Erythroblast (primary cell): ENCODE results near the gene RPL18A.

ENCODE experiments used
- DNase-seq, 2 experiments: peaks; one replicate each; lab custom pipeline; 2025; lab: John Stamatoyannopoulos, UW
- GATA1 ChIP-seq: IDR thresholded peaks from 2 replicates; pipeline ENCODE4 v1.6.1; 2011; ENCODE audit warnings: low read depth, mild to moderate bottlenecking, control low read depth, low read length, moderate library complexity
- POLR2A ChIP-seq: IDR thresholded peaks from 2 replicates; pipeline ENCODE4 v1.6.1; 2011; ENCODE audit warnings: mild to moderate bottlenecking, low read length

Gene RPL18A

DNA sequence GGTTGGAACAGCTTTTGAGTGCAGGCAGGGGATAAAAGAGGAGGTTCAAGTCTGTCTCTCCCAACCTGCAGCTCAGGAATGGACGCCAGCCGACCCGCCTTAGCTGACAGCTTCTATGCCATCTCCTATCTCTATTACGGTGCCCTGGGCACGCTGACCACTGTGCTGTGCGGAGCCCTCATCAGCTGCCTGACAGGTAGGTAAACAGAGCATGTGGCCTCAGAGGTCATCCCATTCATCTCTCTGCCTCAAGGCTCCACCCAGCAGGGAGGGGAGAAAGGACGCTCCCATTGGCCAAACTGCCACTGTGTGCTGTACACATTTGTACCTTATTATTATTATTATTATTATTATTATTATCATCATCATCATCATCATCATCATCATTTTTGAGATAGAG is 28.6 kb downstream of the RPL18A start:
- TF ChIP-seq GATA1, result no peak
- no peak for TF ChIP-seq POLR2A
- DNase-seq, result no peak

DNA sequence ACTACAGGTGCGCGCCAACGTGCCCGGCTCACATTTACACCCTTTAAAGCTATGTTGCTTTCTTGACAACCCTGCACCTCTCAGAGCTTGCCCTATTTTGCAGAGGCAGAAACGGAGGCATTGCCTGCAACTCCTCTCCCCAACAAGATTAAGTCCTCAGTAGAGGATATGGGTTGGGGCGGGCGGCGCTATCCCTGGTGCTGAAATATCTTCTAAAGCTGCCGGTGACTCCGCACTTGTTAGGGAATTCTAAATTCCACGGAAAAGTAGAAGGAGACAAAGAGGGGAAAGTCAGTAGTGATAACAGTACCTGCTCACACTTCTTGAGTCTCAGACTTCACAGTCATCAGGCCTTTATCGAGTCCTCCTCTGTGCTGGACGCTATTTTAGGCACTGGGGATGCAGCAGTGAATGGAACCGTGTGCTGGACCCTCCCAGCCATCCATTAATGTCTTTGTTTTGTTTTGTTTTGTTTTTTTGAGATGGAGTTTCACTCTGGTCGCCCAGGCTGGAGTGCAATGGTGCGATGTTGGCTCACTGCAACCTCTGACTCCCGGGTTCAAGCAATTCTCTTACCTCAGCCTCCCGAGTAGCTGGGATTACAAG is 30.0 kb downstream of the RPL18A start:
- TF ChIP-seq POLR2A (no peak), GATA1 (no peak)
- peak in 1 of 2 experiments; percentile 35 for DNase-seq

DNA sequence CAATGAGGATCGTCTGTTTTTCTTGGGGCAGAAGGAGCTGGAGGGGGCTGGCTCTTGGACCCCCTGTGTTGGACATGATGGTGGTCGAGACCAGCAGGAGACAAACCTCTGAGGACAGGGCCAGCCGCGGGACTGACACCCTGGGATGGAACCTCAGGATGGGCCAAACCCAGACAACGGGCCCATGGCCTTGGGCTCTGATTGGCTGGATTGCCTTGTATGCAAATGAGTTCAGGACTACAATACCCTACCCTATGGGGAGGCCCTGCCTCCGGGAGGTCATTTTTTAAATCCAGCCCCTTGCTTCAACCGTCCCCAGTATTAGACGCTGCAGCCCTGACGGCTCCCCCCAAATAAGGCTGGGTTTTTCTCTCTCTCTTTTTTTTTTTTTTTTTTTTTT is 34.1 kb downstream of the RPL18A start:
- TF ChIP-seq GATA1, result no peak
- no peak for TF ChIP-seq POLR2A
- DNase-seq, result no peak

DNA sequence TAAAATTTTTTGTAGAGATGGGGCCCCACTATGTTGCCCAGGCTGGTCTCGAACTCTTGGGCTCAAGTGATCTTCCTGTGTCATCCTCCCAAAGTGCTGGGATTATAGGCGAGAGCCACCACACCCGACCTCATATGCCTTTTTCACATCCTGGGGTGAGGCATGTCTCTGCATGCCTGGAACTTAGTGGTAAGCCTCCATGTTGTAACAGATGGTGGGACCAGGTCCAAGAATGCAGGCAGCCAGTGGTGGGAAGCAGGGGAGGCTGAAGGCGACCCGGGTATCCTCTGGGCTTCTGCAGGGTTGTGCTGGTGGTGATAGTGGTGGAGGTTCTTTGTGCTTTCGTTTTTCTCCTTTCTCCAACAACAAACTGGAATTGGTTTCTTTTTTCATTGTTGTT is 43.0 kb downstream of the RPL18A start:
- no peak for TF ChIP-seq POLR2A
- no peak for TF ChIP-seq GATA1
- no peak for DNase-seq

DNA sequence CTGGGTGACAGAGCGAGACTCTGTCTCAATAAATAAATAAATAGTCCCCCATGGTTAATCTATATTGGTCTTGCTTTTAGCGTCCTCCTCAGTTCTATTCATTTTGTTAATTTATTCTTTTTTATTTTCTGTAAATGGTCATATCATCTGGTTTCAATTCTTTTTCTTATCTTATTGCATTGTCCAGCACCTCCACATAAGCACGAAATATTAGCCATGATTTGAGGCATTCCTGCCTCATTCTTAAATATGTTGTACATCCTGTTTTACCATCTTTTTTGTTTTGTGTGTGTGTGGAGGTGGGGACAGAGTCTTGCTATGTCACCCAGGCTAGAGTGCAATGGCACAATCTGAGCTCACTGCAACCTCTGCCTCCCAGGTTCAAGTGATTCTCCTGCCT is 48.5 kb downstream of the RPL18A start:
- TF ChIP-seq GATA1 (no peak), POLR2A (no peak)
- DNase-seq, result no peak

DNA sequence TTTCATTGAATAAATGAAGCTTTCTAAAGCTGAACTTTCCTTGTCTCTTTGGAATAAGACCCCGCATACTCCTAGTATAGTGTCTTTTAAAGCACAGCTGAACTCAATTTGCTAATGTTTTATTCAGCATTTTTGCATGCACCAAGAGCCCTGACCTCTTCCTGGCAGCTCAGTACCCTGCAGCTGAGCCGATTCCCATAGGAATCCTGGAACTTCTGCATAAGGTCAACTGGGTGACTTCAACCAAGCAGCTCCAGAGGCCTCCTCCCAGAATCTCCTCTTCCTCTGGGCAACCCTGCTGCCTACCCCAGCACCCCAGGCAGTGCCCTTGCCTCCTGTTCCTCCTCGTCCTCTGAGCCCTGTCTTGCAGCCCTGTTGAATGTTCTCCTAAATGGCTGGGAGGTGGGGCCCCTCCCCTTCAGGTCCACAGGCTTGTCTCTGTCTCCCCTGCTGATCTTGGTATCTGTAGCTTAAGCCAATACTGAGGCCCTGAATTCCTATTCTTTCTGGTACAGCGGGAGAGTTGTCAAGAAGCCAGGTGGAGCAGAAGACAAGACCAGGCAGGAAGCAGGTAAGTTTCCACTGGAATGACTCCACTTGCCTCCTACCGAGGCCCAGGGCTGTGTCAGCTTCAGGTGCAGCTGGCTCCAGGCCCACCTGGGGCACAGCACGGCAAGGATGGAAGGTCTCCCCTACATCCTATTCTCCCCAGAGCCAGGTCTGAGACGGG is 49.5 kb downstream of the RPL18A start:
- DNase-seq, result no peak
- no peak for TF ChIP-seq GATA1
- TF ChIP-seq POLR2A, result no peak

DNA sequence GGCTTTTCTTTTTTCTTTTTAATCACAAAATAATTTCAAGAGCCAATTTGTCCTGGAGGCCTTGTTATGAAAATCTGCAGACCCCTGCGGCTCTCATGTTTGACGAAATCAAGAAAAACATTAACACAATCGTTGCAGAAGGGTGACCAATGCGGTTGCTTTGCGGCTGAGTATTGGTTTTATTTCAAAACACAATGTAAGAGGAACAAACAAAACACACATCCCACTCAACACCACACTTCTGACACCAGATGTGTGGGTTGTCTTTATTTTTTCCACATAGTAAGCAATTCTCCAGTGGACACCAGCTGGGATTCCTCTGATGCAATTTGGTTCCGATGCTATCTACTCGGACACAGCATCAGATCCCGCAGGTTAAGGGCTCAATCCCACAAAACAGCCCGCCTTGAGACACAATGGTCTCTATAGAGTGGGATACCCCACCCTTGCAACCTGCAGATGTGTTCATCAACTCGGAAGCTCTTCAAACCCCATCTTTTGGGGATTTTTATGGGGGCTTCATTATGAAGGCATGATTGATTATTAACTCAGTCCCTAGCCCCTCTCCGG is 51.2 kb downstream of the RPL18A start:
- TF ChIP-seq GATA1 (no peak), POLR2A (no peak)
- no peak for DNase-seq
